HS-27A (cell line): ENCODE measurements around the gene LIN52.
"Not testable (repeated sequence)": the region's sequence is repeated elsewhere in the genome, so short reads cannot be mapped to it uniquely, and the experiment has no call there.

Experiments used
- DNase-seq: peaks from one replicate; pipeline ENCODE4 v3.0.0-alpha.2; 2012; ENCODE audit warnings: low read depth, missing footprints

The LIN52 gene

GRCh38 chr14:74109369-74109768 lies 24.6 kb downstream of the LIN52 start:
- no peak for DNase-seq

GRCh38 chr14:74111395-74112216 lies 26.9 kb downstream of the LIN52 start:
- not testable (repeated sequence) for DNase-seq

- DNase-seq, result not testable (repeated sequence)
Measured at GRCh38 chr14:74125487-74125886, 40.7 kb downstream of the LIN52 start.

- DNase-seq, result no peak
Measured at GRCh38 chr14:74126315-74127013, 41.7 kb downstream of the LIN52 start.

- DNase-seq, result no peak
Measured at GRCh38 chr14:74127634-74128033, 42.9 kb downstream of the LIN52 start.

- DNase-seq, result no peak
Measured at GRCh38 chr14:74133833-74134481, 49.2 kb downstream of the LIN52 start.

GRCh38 chr14:74134484-74134883 lies 49.7 kb downstream of the LIN52 start:
- DNase-seq, result no peak

- DNase-seq, result no peak
Measured at GRCh38 chr14:74135426-74135825, 50.7 kb downstream of the LIN52 start.

GRCh38 chr14:74140374-74140850 lies 55.7 kb downstream of the LIN52 start:
- no peak for DNase-seq

GRCh38 chr14:74141703-74142102 lies 56.9 kb downstream of the LIN52 start:
- DNase-seq, result no peak

- no peak for DNase-seq
Measured at GRCh38 chr14:74142523-74142922, 57.8 kb downstream of the LIN52 start.

GRCh38 chr14:74144789-74145188 lies 60.0 kb downstream of the LIN52 start:
- no peak for DNase-seq

- DNase-seq, result no peak
Measured at GRCh38 chr14:74147571-74147970, 62.8 kb downstream of the LIN52 start.

- no peak for DNase-seq
Measured at GRCh38 chr14:74148705-74149104, 63.9 kb downstream of the LIN52 start.

GRCh38 chr14:74155287-74155686 lies 70.5 kb downstream of the LIN52 start:
- no peak for DNase-seq

- no peak for DNase-seq
Measured at GRCh38 chr14:74155749-74156148, 71.0 kb downstream of the LIN52 start.

GRCh38 chr14:74160763-74161162 lies 76.0 kb downstream of the LIN52 start:
- DNase-seq, result no peak

- DNase-seq, result no peak
Measured at GRCh38 chr14:74161526-74162158, 76.9 kb downstream of the LIN52 start.

GRCh38 chr14:74169906-74170305 lies 85.2 kb downstream of the LIN52 start:
- no peak for DNase-seq

- DNase-seq, result no peak
Measured at GRCh38 chr14:74176400-74176793, 91.6 kb downstream of the LIN52 start.

- no peak for DNase-seq
Measured at GRCh38 chr14:74179856-74180255, 95.1 kb downstream of the LIN52 start.

GRCh38 chr14:74190927-74191575 lies 106.3 kb downstream of the LIN52 start:
- no peak for DNase-seq
